Stimulated activated CD8-positive, alpha-beta memory T cell treated with anti-CD3 and anti-CD28 coated beads, Interleukin-15, amount 100 ng/mL, for 1 hour (primary cell): ENCODE measurements around the gene PRPS1.
"Not testable (repeated sequence)": the region's sequence is repeated elsewhere in the genome, so short reads cannot be mapped to it uniquely, and the experiment has no call there.

Source experiments
- DNase-seq: peaks from one replicate; pipeline ENCODE4 v3.0.0-alpha.2; 2020; ENCODE audit warnings: low read depth

Gene PRPS1

GRCh38 chrX:107675365-107675654, 47.0 kb downstream of the PRPS1 start:
- DNase-seq = no peak

GRCh38 chrX:107675823-107676555, 47.7 kb downstream of the PRPS1 start:
- DNase-seq = no peak

GRCh38 chrX:107676559-107677378, 48.5 kb downstream of the PRPS1 start:
- no peak for DNase-seq

GRCh38 chrX:107677501-107677901, 49.2 kb downstream of the PRPS1 start:
- no peak for DNase-seq

- no peak for DNase-seq
Measured at GRCh38 chrX:107677909-107678308, 49.6 kb downstream of the PRPS1 start.

GRCh38 chrX:107678957-107679740, 50.8 kb downstream of the PRPS1 start:
- DNase-seq = no peak

- no peak for DNase-seq
Measured at GRCh38 chrX:107682256-107682655, 53.9 kb downstream of the PRPS1 start.

GRCh38 chrX:107683124-107683895, 55.0 kb downstream of the PRPS1 start:
- DNase-seq = no peak

GRCh38 chrX:107683931-107684330, 55.6 kb downstream of the PRPS1 start:
- DNase-seq = no peak

GRCh38 chrX:107684956-107685385, 56.7 kb downstream of the PRPS1 start:
- no peak for DNase-seq

- DNase-seq = not testable (repeated sequence)
Measured at GRCh38 chrX:107685586-107685985, 57.3 kb downstream of the PRPS1 start.

GRCh38 chrX:107686026-107686425, 57.7 kb downstream of the PRPS1 start:
- no peak for DNase-seq

GRCh38 chrX:107686792-107687191, 58.5 kb downstream of the PRPS1 start:
- no peak for DNase-seq

GRCh38 chrX:107687445-107687844, 59.1 kb downstream of the PRPS1 start:
- no peak for DNase-seq

- no peak for DNase-seq
Measured at GRCh38 chrX:107691024-107691448, 62.7 kb downstream of the PRPS1 start.

- no peak for DNase-seq
Measured at GRCh38 chrX:107699616-107700015, 71.3 kb downstream of the PRPS1 start.

GRCh38 chrX:107700317-107700774, 72.0 kb downstream of the PRPS1 start:
- no peak for DNase-seq
